OCI-M2 (cell line): ENCODE results near the gene RMDN2.
"Not testable (repeated sequence)": the region's sequence is repeated elsewhere in the genome, so short reads cannot be mapped to it uniquely, and the experiment has no call there.

Experiments used
- DNase-seq: peaks from one replicate; lab custom pipeline; 2025; ENCODE audit not compliant: unreplicated experiment; lab: John Stamatoyannopoulos, UW

The RMDN2 gene

GRCh38 chr2:37928377-37928776, 3.3 kb downstream of the RMDN2 start:
- no peak for DNase-seq

- not testable (repeated sequence) for DNase-seq
These were observed 5.3 kb downstream of the RMDN2 start for GRCh38 chr2:37930392-37930791.

DNA sequence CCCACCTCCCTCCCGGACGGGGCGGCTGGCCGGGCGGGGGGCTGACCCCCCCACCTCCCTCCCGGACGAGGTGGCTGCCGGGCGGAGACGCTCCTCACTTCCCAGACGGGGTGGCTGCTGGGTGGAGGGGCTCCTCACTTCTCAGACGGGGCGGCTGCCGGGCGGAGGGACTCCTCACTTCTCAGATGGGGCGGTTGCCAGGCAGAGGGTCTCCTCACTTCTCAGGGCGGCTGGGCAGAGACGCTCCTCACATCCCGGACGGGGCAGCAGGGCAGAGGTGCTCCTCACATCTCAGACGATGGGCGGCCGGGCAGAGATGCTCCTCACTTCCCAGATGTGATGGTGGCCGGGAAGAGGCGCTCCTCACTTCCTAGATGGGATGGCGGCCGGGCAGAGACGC, 7.8 kb downstream of the RMDN2 start:
- DNase-seq = not testable (repeated sequence)

DNA sequence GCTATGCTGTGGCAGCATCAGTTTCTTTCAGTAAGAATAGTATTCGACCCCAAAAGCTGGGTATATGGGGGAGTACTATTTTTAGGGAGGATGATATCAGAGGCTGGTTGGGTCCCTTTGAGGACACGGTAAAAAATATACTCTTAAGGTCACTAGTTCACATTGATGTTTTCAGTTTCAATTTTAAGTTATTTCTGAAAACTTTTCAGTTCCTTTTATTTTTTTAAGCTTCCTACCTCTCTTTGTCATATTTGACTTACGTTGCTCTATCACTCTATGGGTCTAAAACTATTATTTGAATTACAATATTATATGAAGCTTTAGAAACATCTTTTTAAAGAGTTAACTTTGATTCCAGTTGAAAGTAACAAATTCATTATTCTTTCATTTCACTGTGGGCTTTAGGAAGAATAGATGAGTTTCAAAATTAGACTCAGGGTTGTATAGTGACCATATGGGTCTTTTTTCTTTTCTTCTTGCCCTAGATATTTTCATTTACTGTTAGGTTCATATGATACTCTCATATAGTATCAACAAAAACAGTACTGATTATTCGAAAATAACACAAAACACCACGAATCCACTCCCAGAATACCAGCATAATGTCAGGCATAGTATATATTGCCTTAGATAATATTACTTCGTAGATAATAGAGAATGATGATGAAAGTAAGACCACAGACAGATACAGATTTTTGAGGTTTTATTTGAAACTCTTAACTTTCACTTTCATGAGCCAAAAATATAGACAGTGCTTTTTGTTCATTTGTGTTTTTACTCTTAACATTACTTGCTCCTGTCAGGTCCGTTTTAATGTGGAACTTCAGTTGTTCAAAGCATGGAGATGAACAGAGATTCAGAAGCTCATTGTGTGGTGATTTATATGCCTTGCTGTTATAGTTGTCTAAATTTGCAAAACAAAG, 9.8 kb downstream of the RMDN2 start:
- no peak for DNase-seq

DNA sequence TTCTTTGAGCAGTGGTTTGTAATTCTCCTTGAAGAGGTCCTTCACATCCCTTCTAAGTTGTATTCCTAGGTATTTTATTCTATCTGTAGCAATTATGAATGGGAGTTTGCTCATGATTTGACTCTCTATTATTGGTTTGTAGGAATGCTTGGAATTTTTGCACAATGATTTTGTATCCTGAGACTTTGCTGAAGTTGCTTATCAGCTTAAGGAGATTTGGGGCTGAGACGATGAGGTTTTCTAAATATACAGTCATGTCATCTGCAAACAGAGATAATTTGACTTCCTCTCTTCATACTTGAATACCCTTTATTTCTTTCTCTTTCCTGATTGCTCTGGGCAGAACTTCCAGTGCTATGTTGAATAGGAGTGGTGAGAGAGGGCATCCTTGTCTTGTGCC, 12.5 kb downstream of the RMDN2 start:
- not testable (repeated sequence) for DNase-seq

DNA sequence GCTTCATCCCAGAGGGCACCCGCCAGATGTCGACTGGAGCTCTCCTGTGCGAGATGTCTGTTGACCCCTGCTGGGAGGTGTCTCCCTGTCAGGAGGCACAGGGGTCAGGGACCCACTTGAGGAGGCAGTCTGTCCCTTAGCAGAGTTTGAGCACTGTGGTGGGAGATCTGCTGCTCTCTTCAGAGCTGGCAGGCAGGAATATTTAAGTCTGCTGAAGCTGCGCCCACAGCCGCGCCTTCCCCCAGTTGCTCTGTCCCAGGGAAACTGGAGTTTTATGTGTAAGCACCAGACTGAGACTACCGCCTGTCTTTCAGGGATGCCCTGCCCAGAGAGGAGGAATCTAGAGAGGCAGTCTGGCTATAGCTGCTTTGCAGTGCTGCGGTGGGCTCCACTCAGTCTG, 16.2 kb downstream of the RMDN2 start:
- DNase-seq = not testable (repeated sequence)

DNA sequence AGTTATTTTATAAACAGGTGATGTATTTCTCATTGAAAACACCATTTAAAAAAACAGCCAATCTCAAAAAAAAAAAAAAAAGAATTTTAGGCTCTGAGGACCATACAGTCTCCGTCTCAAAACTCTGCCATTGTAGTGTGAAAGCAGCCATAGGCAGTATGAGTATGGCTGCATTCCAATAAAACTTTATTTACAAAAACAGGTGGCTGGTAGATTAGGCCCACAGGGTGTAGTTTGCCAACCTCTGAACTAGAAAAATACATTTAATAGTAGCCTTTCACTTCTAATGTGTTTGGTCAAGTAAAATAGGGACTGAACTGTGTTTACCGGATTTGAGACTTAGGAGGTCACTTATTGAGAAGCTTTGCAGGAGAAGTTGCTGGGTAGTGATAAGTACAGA, 19.2 kb downstream of the RMDN2 start:
- DNase-seq = no peak

DNA sequence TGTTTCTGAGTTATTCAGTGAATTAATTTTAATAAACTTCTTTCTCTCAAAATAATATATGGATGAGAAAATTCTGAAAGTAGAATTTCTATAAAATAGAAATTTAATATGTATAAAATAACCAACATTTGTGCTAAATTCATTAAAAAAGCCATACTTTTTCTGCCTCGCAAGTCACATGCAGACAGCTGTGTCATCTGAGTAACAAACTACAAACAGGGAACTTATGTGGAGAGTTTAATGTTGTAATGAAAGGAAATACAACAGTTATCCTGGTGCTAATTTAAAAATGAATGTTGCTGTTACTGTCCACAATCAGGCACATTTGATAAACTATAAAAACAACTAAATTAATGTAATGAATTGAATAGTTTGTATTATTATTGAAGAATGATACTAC, 22.2 kb downstream of the RMDN2 start:
- no peak for DNase-seq

DNA sequence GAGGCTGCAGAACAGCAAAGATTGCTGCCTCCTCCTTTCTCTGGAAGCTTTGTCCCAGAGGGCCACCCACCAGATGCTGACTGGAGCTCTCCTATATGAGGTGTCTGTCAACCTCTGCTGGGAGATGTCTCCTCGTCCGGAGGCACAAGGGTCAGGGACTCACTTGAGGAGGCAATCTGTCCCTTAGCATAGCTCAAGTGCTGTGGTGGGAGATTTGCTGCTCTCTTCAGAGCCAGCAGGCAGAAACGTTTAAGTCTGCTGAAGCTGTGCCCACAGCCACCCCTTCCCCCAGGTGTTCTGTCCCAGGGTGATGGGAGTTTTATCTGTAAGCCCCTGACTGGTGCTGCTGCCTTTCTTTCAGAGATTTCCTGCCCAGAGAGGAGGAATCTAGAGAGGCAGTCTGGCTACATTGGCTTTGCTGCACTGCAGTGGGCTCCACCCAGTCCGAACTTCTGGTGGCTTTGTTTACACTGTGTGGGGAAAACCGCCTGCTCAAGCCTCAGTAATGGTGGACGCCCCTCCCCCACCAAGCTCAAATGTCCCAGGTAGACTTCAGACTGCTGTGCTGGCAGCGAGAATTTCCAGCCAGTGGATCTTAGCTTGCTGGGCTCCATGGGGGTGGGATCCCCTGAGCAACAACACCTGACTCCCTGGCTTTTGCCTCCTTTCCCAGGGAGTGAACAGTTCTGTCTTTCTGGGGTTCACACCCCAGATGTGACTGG, 37.1 kb downstream of the RMDN2 start:
- not testable (repeated sequence) for DNase-seq

DNA sequence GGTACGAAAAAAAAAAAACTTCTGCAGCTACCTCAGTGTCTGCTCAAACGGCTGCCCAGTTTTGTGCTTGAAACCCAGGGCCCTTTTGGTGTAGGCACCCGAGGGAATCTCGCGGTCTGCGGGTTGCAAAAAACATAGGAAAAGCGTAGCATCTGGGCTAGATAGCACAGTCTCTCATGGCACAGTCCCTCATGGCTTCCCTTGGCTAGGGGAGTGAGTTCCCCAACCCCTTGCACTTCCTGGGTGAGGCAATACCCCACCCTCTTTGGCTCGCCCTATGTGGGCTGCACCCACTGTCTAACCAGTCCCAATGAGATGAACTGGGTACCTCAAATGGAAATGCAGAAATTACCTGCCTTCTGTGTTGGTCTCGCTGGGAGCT, 37.6 kb downstream of the RMDN2 start:
- DNase-seq = not testable (repeated sequence)

DNA sequence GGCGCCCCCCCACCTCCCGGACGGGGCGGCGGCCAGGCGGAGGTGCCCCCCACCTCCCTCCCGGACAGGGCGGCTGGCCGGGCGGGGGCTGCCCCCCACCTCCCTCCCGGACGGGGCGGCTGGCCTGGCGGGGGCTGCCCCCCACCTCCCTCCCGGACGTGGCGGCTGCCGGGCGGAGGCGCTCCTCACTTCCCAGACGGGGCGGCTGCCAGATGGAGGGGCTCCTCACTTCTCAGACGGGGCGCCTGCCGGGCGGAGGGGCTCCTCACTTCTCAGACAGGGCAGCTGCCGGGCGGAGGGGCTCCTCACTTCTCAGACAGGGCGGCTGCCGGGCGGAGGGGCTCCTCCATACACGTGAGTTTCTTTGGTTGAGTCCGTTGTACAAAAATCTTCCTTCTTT, 38.8 kb downstream of the RMDN2 start:
- not testable (repeated sequence) for DNase-seq

DNA sequence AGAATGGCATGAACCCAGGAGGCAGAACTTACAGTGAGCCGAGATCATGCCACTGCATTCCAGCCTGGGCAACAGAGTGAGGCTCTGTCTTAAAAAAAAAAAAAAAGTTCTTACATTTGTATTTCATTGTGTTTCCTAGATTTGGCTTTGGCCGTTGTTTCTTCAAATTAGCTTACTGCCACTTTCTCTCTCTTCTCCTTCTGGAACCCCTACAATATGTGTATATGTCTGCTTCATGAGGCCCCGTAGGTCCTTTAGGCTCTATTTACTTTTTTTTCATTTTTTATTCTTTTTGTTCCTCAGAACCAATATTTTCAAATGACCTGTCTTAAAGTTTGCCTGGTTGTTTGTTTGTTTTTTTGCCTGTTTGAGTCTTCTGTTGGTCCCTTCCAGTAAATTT, 41.2 kb downstream of the RMDN2 start:
- DNase-seq = no peak

GRCh38 chr2:37969731-37970130, 44.6 kb downstream of the RMDN2 start:
- no peak for DNase-seq

- no peak for DNase-seq
These were observed 46.9 kb downstream of the RMDN2 start for GRCh38 chr2:37971971-37972370.

DNA sequence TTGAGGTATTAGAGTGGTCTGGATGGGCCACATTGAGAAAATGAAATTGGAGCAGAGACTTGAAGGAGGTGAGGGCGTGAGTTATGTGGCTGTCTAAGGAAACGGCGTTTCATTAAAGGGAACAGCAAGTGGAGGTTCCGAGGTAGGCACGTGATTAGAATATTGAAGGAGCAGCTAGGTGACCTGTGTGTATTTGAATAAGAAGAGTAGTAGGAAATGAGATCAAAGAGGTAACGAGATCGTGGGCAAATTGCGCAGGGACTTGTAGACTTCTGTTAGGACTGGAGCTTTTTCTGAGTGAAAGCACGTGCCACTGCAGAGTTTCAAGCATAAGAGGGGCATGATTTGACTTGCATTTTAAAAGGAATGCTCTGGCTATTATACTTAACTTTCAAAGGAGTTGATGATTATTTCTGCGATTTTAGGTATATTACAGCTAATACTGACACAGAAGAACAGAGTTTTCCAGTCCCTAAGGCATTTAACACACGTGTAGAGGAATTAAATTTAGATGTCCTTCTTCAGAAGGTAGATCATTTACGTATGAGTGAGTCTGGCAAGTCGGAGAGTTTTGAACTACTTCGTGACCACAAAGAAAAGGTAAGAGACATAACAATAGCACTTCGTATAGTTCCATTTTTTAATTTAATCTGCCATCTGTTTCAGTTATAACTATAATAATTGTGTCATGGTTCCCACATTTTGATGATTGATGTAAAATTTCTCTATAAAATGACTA, 48.7 kb downstream of the RMDN2 start:
- DNase-seq = no peak

GRCh38 chr2:37975808-37976207, 50.7 kb downstream of the RMDN2 start:
- DNase-seq = no peak

DNA sequence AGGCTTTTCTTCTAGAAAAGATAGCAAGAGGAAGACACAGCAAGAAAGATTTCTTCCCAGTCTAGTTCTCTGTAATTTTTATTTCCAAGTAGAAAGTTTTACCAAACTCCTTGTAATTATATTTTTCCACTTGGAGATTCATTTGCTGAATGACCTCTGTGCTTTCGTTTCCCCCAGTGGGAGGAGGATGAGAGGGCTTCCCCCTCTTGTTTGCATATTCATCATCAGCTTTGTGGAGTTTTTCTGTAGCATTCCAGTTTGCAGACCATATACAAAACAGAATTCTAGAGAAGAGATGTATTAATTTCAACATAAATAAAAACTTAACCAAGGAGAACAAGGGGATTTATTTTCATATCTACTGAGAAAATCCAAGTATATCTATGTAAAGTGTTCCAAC, 51.3 kb downstream of the RMDN2 start:
- no peak for DNase-seq

- peak; percentile 4 for DNase-seq
These were observed 57.1 kb downstream of the RMDN2 start for GRCh38 chr2:37982147-37982582.

DNA sequence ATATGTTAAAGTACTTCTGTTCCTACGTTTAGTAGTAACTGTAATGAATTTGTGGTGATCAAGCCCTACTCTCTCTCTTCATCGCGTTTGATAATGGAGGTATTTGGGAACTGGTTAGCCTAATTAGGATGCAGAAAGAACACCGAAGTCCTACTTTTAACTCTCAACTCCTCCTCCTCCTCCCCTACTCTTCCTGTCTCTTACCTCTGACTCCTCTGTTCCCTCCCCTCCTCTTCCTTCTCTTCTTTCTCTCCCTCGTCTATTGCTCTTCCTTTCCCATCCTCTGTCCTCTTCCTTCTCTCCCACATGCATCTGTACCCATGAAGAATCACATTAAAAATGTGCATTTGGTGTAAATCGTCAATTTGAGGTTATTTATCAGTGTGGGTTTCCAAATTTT, 57.8 kb downstream of the RMDN2 start:
- DNase-seq = no peak

- DNase-seq = no peak
These were observed 58.6 kb downstream of the RMDN2 start for GRCh38 chr2:37983719-37984118.

DNA sequence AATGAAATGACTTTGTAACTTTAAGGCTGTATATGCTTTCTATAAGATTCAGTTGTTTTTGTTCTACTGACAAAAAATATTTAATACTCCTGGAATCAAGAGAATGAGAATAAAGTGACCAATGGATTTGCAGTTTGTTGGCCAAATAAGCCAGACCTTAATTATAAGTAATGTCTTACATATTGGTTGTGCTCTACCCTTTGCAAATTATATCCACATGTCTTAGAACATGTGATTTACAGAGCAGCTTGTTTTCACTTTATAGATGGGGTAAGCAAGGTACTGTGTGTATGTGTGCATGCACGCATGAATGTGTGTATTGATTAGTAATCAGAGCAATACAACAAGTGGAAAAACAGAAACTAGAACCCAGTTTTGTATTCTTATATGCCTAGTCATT, 59.1 kb downstream of the RMDN2 start:
- DNase-seq = no peak

DNA sequence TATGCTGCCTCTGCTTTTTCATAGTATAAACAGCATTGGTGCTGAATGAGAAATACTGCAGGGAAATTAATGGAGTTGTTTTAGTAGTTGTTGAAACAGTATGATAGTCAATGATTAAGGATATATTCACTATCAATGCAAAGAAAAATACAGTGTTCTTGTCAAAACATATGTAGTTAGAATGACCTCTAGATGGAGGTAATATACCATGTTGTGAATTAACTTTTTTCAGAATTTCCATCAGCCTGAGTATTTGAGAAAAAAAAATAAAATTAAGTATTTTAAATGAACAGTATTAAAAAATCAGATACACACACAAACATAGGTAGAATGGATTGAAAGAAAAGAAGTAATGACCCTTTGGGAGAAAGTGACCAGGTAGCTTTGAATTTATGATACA, 59.5 kb downstream of the RMDN2 start:
- DNase-seq = no peak
